DND-41 (cell line): ENCODE data around the gene DYRK2.

ENCODE experiments used
- CTCF ChIP-seq: IDR thresholded peaks from 2 replicates; pipeline ENCODE4 v1.5.1; 2012; ENCODE audit warnings: borderline replicate concordance, low read length, moderate library complexity, mild to moderate bottlenecking; ENCODE audit not compliant: poor library complexity, severe bottlenecking; ENCODE audit errors: extremely low read depth
- EZH2 ChIP-seq: IDR thresholded peaks from 3 replicates; pipeline ENCODE4 v1.6.1; 2012; ENCODE audit warnings: borderline replicate concordance, low read depth, mild to moderate bottlenecking, moderate library complexity, low read length, inconsistent platforms; ENCODE audit not compliant: severe bottlenecking

GRCh38 chr12:67697443-67697842 is 48.9 kb downstream of the DYRK2 start:
- no peak for TF ChIP-seq CTCF
- no peak for TF ChIP-seq EZH2
